Spleen (tissue), 11 donors: Measurements from ENCODE around the gene SLC4A8. TPM values are rescaled to one million over a fixed set of nuclear protein-coding genes. Genes with fewer than 3 reads are reported as not detected.

Source experiments
- DNase-seq: peaks from one replicate; pipeline ENCODE4 v3.0.0-alpha.2; 2020
- H3K27ac ChIP-seq, 8 donors: fragments of 200-600 bp; sonication (generic) in 7 of 8; 1 replicate in 4 of 8; 2 replicates in 4 of 8; pipeline versions ENCODE4 v1.5.0 to v1.8.0; 2016 to 2021; ENCODE audit warnings: inconsistent platforms in 4 of 8, mild to moderate bottlenecking in 4 of 8, moderate library complexity in 1 of 8
- H3K27me3 ChIP-seq, 7 donors: fragments of 200-600 bp; sonication (generic) in 6 of 7; replicated peaks in 1 of 7; 1 replicate in 4 of 7; 2 replicates in 3 of 7; pipeline versions ENCODE4 v1.5.0 to v1.8.0; 2016 to 2021; ENCODE audit warnings: inconsistent platforms in 3 of 7, mild to moderate bottlenecking in 1 of 7
- H3K36me3 ChIP-seq, 6 donors: fragments of 200-600 bp; sonication (generic) in 5 of 6; 1 replicate in 4 of 6; 2 replicates in 2 of 6; pipeline versions ENCODE4 v1.5.0 to v1.8.0; 2016 to 2021; ENCODE audit warnings: inconsistent platforms in 2 of 6
- H3K4me1 ChIP-seq, 6 donors: fragments of 200-600 bp; sonication (generic) in 5 of 6; 1 replicate in 3 of 6; 2 replicates in 3 of 6; pipeline versions ENCODE4 v1.5.0 to v1.8.0; 2016 to 2021; ENCODE audit warnings: inconsistent platforms in 3 of 6
- H3K4me3 ChIP-seq, 8 donors: fragments of 200-600 bp; sonication (generic) in 7 of 8; 1 replicate in 4 of 8; 2 replicates in 4 of 8; pipeline versions ENCODE4 v1.5.0 to v1.8.0; 2016 to 2021; ENCODE audit warnings: inconsistent platforms in 4 of 8, mild to moderate bottlenecking in 4 of 8, moderate library complexity in 2 of 8
- H3K9me3 ChIP-seq, 8 donors: fragments of 200-600 bp; sonication (generic) in 7 of 8; 1 replicate in 4 of 8; 2 replicates in 4 of 8; pipeline versions ENCODE4 v1.5.0 to v1.8.0; 2016 to 2021; ENCODE audit warnings: inconsistent platforms in 4 of 8
- CTCF ChIP-seq, 11 experiments: fragments of 200-600 bp in 7 of 11; fragments of 450-650 bp in 4 of 11; sonication (generic) in 4 of 11; IDR thresholded peaks in 8 of 11; conservative IDR thresholded peaks in 3 of 11; 1 replicate in 7 of 11; 2 replicates in 4 of 11; pipeline versions ENCODE4 v1.4.0 to v1.8.0; 2016 to 2021; ENCODE audit warnings: antibody characterized with exemption in 11 of 11, inconsistent platforms in 4 of 11, mild to moderate bottlenecking in 1 of 11
- POLR2A ChIP-seq, 3 donors: fragments of 450-650 bp; IDR thresholded peaks; one replicate each; pipeline ENCODE4 v1.5.1; 2017; ENCODE audit warnings: antibody characterized with exemption in 3 of 3, mild to moderate bottlenecking in 1 of 3
- POLR2AphosphoS5 ChIP-seq, 3 donors: sonication (generic); formaldehyde crosslinking; IDR thresholded peaks; one replicate each; pipeline ENCODE4 v1.5.1; 2017; ENCODE audit warnings: antibody characterized with exemption in 3 of 3
- WGBS, 5 donors: extraction: QIAGEN DNeasy Blood & Tissue Kit in 3 of 5; methylation state at CpG; one replicate each; pipeline versions ENCODE4 v1.1.5 to v1.1.7; 2013 to 2018; 5-methylcytosine and 5-hydroxymethylcytosine counted together
- intact Hi-C: fragments of 100-400 bp; cut with DNase I; formaldehyde crosslinking; loops from one replicate; pipeline ENCODE4 v1.15.0; 2023; ENCODE audit warnings: low total_unique reads
- polyA plus RNA-seq, 3 donors: library from polyadenylated mRNA; stranded (reverse); fragments of 200-250 nt; gene quantifications; one replicate each; pipeline ENCODE4 v1.2.1, GENCODE V29; 2013
- total RNA-seq, 7 donors: library from RNA; depleted of rRNA in 3 of 7; stranded (reverse); fragments of >200 nt in 3 of 7; fragmentation: NEBNext Ultra II Directional in 4 of 7; extraction: Animal tissue kit (Norgen Biotek cat#: 25700) in 4 of 7; gene quantifications; one replicate each; pipeline versions ENCODE4 v1.1.0 to v1.2.1, GENCODE V29; 2016 to 2021
- donor health status: healthy with polysubstance abuse.
- donor health status: DM: no; HTN: no; CAD: no; lungs with moderate emphysema.
- donor health status: DM: no; HTN: no; CAD: no.
- donor health status: Bipolar disorder and iron deficiency.
- donor health status: healthy.
- donor health status: DM: no; HTN: no; CAD: no.
- donor health status: DM: yes; HTN: yes; CAD: no.

Gene SLC4A8
- total and polyA plus RNA-seq, 10 donors = 0.88 to 9.7 (median 4.8) TPM

- peaks cover 0 to 14% (median 0%) of the 10 kb centered on the region in 7 donors for H3K27me3 ChIP-seq
- H3K4me1 ChIP-seq = no peaks in the 10 kb centered on the region
- intact Hi-C loops = no loop called here
- H3K27ac ChIP-seq = no peak overlapping the region
- WGBS, 5 donors = 92 to 100% (median 94%) methylated on average over 3 of the region's 3 CpGs
- H3K4me3 ChIP-seq = no peak overlapping the region
- H3K9me3 ChIP-seq = no peaks in the 10 kb centered on the region
- DNase-seq = no peak
- no peaks in the 10 kb centered on the region for H3K36me3 ChIP-seq
- TF ChIP-seq POLR2AphosphoS5 (IDR thresholded peaks at IDR 0.05) (no peak), POLR2A (IDR thresholded peaks at IDR 0.05) (no peak), CTCF (IDR thresholded peaks at IDR 0.05 in 8 of 11, conservative IDR thresholded peaks at IDR 0.05 in 3 of 11) (no peak)
Measured at GRCh38 chr12:51517316-51517715, 92.7 kb downstream of the SLC4A8 start.

- intact Hi-C loops = no loop called here
- WGBS, 5 donors = 78 to 97% (median 90%) methylated on average over 2 to 6 of the region's 6 CpGs
- H3K36me3 ChIP-seq = no peaks in the 10 kb centered on the region
- no peak overlapping the region for H3K4me3 ChIP-seq
- no peak overlapping the region for H3K27ac ChIP-seq
- no peak for DNase-seq
- TF ChIP-seq POLR2A (IDR thresholded peaks at IDR 0.05) (no peak), CTCF (IDR thresholded peaks at IDR 0.05 in 8 of 11, conservative IDR thresholded peaks at IDR 0.05 in 3 of 11) (no peak), POLR2AphosphoS5 (IDR thresholded peaks at IDR 0.05) (no peak)
- no peaks in the 10 kb centered on the region for H3K9me3 ChIP-seq
- H3K4me1 ChIP-seq = no peaks in the 10 kb centered on the region
- peaks cover 0 to 19% (median 0%) of the 10 kb centered on the region in 7 donors for H3K27me3 ChIP-seq
Measured at GRCh38 chr12:51517800-51518199, 93.2 kb downstream of the SLC4A8 start.

GRCh38 chr12:51519755-51520154 is 95.1 kb downstream of the SLC4A8 start:
- peaks cover 0 to 6% (median 0%) of the 10 kb centered on the region in 6 donors for H3K4me1 ChIP-seq
- no peak overlapping the region for H3K27ac ChIP-seq
- intact Hi-C loops = no loop called here
- no peak overlapping the region for H3K4me3 ChIP-seq
- TF ChIP-seq CTCF (IDR thresholded peaks at IDR 0.05 in 8 of 11, conservative IDR thresholded peaks at IDR 0.05 in 3 of 11) = no peak
- no peak for TF ChIP-seq POLR2A (IDR thresholded peaks at IDR 0.05)
- no peak for TF ChIP-seq POLR2AphosphoS5 (IDR thresholded peaks at IDR 0.05)
- H3K9me3 ChIP-seq = no peaks in the 10 kb centered on the region
- no peak for DNase-seq
- 70 to 89% (median 84%) methylated on average over 2 of the region's 2 CpGs for WGBS, 5 donors
- H3K27me3 ChIP-seq = peaks cover 0 to 35% (median 0%) of the 10 kb centered on the region in 7 donors
- H3K36me3 ChIP-seq = no peaks in the 10 kb centered on the region

GRCh38 chr12:51520576-51521325 is 96.1 kb downstream of the SLC4A8 start:
- intact Hi-C loops = no loop called here
- Histone ChIP-seq H3K9me3 (no peaks in the 10 kb centered on the region), H3K4me3 (no peak overlapping the region), H3K27me3 (peaks cover 0 to 36% (median 0%) of the 10 kb centered on the region in 7 donors), H3K4me1 (peaks cover 0 to 6% (median 0%) of the 10 kb centered on the region in 6 donors), H3K36me3 (no peaks in the 10 kb centered on the region), H3K27ac (no peak overlapping the region)
- WGBS, 5 donors = 77 to 89% (median 84%) methylated on average over 13 of the region's 13 CpGs
- DNase-seq = no peak
- no peak for TF ChIP-seq POLR2AphosphoS5 (IDR thresholded peaks at IDR 0.05)
- TF ChIP-seq CTCF (IDR thresholded peaks at IDR 0.05 in 8 of 11, conservative IDR thresholded peaks at IDR 0.05 in 3 of 11) = no peak
- no peak for TF ChIP-seq POLR2A (IDR thresholded peaks at IDR 0.05)
